ENCODE data around the gene NFIC.

The NFIC gene

GRCh38 chr19:3455393-3455955, 89.1 kb downstream of the NFIC start:
- DNase-seq, result no peak

- DNase-seq, result no peak
These were observed 89.7 kb downstream of the NFIC start for GRCh38 chr19:3455960-3456601.

- no peak for DNase-seq
These were observed 90.6 kb downstream of the NFIC start for GRCh38 chr19:3456925-3457527.

DNA sequence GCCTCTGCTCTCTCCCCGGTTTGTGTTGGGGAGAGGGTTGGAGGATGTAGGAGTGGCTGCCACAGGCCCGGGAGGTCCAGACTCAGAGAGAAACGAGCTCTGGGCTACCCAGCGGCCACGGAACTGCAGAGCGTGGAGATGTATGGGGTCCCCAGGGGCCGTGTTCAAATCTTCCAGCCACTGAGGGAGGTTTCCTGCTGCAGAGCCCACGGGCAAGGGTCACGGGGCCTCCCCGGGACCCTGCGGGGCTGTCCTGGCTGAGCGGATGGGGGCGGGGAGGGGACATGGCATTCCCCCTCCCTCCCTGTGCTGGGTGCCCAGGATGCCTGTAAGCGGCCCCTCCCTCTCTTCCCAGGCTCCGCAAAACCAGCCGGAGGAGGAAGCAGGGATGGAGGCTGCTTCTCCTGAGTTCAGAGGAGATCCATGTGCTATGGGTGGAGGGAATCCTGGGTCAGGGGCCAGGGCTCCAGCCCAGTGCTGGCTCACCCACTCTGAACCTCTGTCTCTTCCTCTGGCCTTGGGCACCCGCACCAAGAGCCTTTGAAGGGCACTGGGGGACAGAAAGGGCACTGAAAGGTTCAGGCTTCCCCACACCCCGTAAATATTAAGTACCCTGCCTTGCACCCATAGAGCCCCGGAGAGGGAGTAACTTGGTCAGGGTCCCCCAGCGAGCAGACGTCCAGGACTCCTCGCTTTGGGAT, 91.3 kb downstream of the NFIC start:
- DNase-seq, result no peak

- DNase-seq, result no peak
These were observed 92.1 kb downstream of the NFIC start for GRCh38 chr19:3458229-3459088.

DNA sequence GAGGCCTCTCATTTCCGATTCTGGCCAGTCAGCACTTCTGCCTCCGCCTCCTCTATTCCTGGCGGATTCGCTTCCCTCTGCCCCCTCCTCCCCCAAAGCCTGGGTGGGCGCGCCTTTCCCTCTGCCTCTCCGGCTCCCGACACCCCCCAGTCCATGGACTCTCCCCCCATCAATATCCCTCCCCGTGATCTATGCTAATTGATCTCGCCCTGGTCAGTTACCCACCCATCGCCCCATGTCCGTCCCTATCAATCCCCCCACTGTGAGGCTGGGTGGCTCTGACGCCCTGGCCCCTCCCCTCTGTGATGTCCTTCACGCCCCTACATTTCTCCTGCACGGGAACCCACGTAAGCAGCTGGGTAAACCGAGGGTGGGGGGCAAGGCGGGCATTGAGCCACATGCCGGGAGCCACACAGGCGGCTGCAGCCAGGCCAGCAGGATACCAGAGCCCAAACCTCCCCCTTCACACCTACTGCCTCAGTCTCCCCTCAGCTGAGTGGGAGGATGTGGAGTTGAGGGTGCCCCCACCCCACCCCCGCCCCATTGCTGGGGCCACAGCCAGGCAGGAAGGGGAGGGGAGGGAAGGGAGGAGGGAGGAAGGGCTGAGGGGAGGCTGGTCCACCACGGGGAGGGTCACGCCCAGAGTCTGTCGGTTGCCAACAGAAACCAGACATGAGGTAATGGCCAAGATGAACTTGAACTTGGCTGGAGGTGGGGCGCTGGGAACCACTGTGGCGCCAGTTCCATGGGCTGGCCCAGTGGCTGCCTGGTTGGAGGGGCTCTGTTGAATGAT, 92.9 kb downstream of the NFIC start:
- DNase-seq, result no peak

DNA sequence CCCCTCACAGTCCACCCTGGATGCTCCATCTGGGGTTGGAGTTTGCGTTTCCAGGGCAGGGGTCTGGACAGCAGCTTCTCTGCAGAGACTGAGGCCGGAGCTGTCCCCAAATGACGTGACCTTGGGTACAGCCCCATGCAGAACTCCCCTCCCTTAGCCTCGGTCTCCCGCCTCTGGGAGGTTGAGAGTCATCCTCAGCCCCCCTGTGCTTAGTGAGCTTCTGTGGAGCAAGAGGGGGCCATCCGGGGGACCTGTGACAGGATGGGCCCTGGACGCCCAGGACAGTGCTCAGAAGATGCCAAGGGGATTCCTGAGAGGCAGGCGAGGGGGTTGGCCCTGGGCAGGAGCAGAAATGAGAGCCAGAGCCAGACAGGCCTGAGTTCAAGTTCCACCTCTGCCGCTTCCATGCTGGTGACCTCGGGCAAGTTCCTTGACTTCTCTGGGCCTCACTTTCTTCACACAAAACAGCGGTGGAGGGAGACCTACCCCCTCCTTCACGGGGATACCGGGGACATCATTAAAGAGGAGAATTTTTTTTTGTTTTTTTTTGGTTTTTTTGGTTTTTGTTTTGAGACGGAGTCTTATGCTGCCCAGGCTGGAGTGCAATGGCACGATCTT, 93.7 kb downstream of the NFIC start:
- DNase-seq, result no peak

GRCh38 chr19:3462991-3463713, 96.8 kb downstream of the NFIC start:
- DNase-seq, result no peak

GRCh38 chr19:3463714-3464586, 97.6 kb downstream of the NFIC start:
- DNase-seq, result no peak

- DNase-seq, result no peak
These were observed 98.3 kb downstream of the NFIC start for GRCh38 chr19:3464587-3465235.

DNA sequence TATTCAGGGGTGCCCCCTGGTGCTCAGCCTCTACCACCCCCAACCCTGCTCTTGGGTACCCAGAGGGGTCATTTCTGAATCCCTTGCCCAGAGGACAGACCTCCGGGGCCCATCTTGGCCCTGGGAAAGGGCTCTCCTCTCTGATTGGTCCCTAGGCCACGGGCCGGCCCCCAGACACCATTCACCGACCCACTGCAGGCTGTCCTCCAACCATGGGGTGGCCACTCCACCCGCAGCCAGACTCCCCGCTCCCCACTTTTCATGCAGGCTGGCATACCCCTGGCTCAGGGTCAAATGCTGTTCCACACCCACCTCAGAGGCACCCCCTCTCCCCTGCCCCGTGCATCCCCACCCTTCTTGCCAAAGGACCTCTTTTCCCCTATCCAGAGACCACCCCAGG, 99.2 kb downstream of the NFIC start:
- no peak for DNase-seq

DNA sequence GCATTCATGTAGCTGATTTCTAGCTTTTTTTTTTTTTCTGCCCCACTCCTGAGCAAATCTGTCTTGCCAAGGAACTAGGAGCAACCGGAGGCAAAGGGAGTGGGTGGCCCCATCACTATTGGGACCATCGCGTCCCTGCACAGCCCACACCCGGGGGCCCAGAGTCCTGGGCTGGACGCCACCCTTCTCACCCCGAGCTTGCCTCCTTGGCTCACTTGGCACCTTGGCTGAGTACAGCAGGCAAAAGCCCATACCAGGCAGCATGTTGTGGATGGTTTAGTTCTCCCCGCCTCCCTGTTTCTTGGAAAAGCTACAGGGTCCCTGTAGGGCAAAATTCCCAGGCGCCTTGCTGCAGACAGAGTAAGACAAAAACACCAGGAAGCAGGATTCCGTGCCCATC, 100.3 kb downstream of the NFIC start:
- no peak for DNase-seq

DNA sequence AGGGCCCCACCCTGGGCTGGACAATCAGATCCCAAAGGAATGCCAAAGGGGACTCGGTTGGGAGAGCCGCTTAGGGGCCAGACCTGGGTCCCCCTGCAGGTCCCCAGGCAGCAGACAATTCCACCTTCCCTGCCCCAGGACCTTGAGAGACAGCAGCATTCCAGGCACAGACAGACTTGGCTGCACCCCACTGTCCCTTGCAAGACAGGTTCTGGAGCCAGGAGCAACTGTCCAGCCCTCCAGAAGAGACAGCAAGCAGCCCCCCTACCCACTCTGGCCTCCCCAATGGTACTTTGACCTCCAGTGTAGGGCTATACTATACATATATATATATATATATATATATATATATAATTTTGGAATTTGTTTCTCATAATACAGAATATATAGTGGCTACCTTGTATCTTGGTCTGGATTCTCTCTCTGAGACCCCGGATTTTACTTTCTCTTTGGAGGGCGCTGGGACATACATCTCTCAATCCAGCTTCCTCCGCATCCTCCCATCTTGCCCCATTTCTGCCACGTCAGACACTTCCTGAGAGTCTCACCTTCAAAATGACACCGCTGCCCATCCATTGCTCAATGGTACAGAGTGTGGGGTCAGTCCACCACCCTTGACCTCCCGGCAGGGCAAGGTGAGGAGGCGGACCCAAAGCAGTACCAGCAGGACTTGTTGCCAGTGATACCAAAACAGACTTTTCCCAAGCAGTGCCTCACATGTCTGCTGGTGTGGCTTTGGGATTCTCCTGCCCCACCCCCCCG, 101.2 kb downstream of the NFIC start:
- no peak for DNase-seq

DNA sequence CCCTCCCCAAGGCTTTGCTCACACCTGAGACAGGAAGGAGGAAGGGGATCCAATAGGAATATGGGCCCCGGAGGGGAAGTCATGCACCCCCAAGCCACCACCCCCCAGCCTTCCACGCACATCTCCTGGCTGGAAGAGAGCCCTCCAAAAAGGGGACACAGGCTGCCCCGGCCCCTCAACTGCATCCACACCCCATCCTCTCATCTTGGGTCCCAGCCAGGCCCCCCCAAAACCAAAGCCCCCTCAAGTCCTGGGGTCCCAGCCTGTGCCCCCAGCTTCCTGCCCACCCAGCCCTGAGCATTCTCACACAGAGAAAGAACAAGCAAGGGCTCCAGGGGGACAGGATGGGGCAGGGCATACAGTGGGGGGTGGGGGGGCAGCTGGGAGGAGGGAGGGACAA, 101.8 kb downstream of the NFIC start:
- no peak for DNase-seq

GRCh38 chr19:3469638-3470499, 103.5 kb downstream of the NFIC start:
- DNase-seq, result no peak

DNA sequence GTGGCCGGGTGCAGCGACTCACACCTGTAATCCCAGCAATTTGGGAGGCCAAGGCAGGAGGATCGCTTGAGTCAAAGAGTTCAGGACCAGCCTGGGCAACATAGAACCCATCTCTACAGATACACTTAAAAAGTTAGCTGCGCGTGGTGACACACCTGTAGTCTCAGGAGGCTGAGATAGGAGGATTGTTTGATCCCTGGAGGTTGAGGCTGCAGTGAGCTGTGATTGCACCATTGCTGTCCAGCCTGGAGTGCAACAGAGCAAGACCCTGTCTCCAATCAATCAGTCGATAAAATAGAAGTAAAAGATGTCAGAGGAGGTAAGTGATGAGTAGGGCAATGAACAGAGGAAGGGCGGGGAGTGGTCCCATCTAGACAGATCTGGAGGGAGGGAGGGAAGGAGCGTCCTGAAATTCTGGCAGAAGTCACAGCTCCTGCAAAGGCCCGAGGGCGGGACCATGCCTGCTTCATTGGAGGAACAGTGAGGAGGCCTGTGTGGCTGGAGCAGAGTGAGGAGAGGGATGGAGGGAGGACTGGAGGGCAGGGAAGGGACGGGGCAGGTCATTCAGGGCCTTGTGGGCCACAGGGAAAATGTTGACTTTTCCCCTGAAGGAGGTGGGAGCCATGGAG, 104.2 kb downstream of the NFIC start:
- DNase-seq, result no peak

Measured in activated T-cell treated with anti-CD3 and anti-CD28 coated beads for 4 hours (primary cell).